ENCODE results near the gene OR2A12. TPM values are rescaled to one million over a fixed set of nuclear protein-coding genes. Genes with fewer than 3 reads are reported as not detected.

Gene OR2A12
- total RNA-seq, 3 donors from 2014 or later (not counting 1 experiment from before 2014, with no cell fraction given): not detected

DNA sequence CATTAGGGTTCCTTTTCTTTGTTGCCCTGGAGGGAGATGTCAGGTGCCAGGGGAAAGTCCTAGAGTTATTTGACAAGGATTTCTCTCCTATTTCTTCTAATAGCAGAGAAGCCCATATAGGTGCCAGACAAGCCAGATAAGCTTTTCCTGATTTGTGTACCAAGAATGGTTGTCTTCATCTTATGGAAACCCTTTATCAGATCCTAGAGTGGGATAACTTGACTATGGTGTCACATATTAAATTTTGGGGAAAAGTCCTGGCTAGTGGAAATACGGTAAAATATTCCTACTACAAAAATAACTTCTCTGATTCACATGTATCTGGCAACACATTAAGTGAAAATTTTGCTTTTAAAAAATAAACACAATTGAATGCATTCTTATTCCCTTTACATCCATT is 1.2 kb downstream of the OR2A12 start:
- intact Hi-C loops (cut with micrococcal nuclease): no loop called here
- Histone ChIP-seq H3K27me3 (ENCODE audit: control insufficient read depth, insufficient read depth, low read length) (no peaks in the 10 kb centered on the region), H3K36me3 (ENCODE audit: control insufficient read depth, insufficient read depth, low read length) (no peaks in the 10 kb centered on the region), H3K27ac (ENCODE audit: low read length) (no peak overlapping the region), H3K4me3 (ENCODE audit: low read length) (no peak overlapping the region), H3K9me3 (ENCODE audit: control insufficient read depth, insufficient read depth, low read length) (no peaks in the 10 kb centered on the region), H3K4me1 (ENCODE audit: control insufficient read depth, insufficient read depth, low read length) (no peaks in the 10 kb centered on the region)
- no peak overlapping the region for H3K27ac Mint-ChIP-seq
- H3K27me3 Mint-ChIP-seq (ENCODE audit: low read depth in 2 of 2): no peaks in the 10 kb centered on the region
- TF ChIP-seq, protein P1, sequence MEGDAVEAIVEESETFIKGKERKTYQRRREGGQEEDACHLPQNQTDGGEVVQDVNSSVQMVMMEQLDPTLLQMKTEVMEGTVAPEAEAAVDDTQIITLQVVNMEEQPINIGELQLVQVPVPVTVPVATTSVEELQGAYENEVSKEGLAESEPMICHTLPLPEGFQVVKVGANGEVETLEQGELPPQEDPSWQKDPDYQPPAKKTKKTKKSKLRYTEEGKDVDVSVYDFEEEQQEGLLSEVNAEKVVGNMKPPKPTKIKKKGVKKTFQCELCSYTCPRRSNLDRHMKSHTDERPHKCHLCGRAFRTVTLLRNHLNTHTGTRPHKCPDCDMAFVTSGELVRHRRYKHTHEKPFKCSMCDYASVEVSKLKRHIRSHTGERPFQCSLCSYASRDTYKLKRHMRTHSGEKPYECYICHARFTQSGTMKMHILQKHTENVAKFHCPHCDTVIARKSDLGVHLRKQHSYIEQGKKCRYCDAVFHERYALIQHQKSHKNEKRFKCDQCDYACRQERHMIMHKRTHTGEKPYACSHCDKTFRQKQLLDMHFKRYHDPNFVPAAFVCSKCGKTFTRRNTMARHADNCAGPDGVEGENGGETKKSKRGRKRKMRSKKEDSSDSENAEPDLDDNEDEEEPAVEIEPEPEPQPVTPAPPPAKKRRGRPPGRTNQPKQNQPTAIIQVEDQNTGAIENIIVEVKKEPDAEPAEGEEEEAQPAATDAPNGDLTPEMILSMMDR (IDR thresholded peaks at IDR 0.05): no peak
- H3K9me3 Mint-ChIP-seq: peaks cover 3 to 5% of the 10 kb centered on the region in 2 donors
- WGBS (ENCODE audit: insufficient coverage): no CpG with 5 or more reads among the region's 1 CpG
- DNase-seq (no peak), ATAC-seq (no peak)
- no peaks in the 10 kb centered on the region for H3K36me3 Mint-ChIP-seq
- H3K4me3 Mint-ChIP-seq: no peak overlapping the region
- no peaks in the 10 kb centered on the region for H3K4me1 Mint-ChIP-seq

DNA sequence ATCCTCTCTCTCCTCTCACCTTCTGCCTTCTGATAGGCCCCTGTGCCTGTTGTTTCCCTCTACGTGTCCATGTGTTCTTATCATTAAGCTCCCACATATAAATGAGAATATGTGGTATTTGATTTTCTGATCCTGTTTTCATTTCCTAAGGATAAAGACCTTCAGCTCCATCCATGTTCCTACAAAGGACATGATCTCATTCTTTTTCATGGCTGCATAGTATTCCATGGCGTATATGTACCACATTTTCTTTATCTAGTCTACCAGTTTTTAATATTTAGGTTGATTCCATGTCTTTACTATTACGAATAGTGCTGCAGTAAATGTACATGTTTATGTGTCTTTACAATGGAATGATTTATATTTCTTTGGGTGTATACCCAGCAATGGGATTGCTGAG is 4.6 kb downstream of the OR2A12 start:
- WGBS (ENCODE audit: insufficient coverage): 63% methylated on average over 1 of the region's 3 CpGs
- H3K4me1 ChIP-seq (ENCODE audit: control insufficient read depth, insufficient read depth, low read length): no peaks in the 10 kb centered on the region
- DNase-seq (no peak), ATAC-seq (no peak)
- H3K27me3 Mint-ChIP-seq (ENCODE audit: low read depth in 2 of 2): no peaks in the 10 kb centered on the region
- H3K4me1 Mint-ChIP-seq: no peaks in the 10 kb centered on the region
- no peak overlapping the region for H3K27ac ChIP-seq (ENCODE audit: low read length)
- H3K4me3 Mint-ChIP-seq: no peak overlapping the region
- no peaks in the 10 kb centered on the region for H3K36me3 Mint-ChIP-seq
- H3K9me3 ChIP-seq (ENCODE audit: control insufficient read depth, insufficient read depth, low read length): peaks cover 2% of the 10 kb centered on the region
- peaks cover 3 to 5% of the 10 kb centered on the region in 2 donors for H3K9me3 Mint-ChIP-seq
- TF ChIP-seq, protein P1 (IDR thresholded peaks at IDR 0.05): no peak
- H3K27me3 ChIP-seq (ENCODE audit: control insufficient read depth, insufficient read depth, low read length): no peaks in the 10 kb centered on the region
- H3K36me3 ChIP-seq (ENCODE audit: control insufficient read depth, insufficient read depth, low read length): no peaks in the 10 kb centered on the region
- H3K4me3 ChIP-seq (ENCODE audit: low read length): no peak overlapping the region
- intact Hi-C loops (cut with micrococcal nuclease): no loop called here
- H3K27ac Mint-ChIP-seq: no peak overlapping the region

DNA sequence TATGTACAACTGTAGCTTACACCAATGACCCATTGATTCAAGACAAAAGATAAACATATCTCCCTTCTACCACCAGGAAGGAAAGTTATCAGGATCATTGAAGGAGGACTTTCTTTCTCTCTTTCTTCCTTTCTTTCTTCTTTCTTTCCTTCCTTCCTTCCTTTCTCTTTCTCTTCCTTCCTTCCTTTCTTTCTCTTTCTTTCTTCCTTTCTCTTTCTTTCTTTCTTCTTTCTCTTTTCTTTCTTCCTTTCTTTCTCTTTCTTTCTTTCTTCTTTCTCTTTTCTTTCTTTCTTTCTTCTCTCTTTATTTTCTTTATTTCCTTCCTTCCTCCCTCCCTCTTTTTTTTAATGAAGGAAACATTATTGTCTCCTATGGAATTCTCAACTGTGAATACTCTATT is 12.7 kb downstream of the OR2A12 start:
- intact Hi-C loops (cut with micrococcal nuclease): no loop called here
- no peak for DNase-seq
- Mint-ChIP-seq H3K36me3 (no peaks in the 10 kb centered on the region), H3K9me3 (peaks cover 0 to 4% of the 10 kb centered on the region in 2 donors), H3K4me1 (no peaks in the 10 kb centered on the region), H3K27me3 (ENCODE audit: low read depth in 2 of 2) (peaks cover 0 to 3% of the 10 kb centered on the region in 2 donors), H3K4me3 (no peak overlapping the region), H3K27ac (no peak overlapping the region)
- Histone ChIP-seq H3K36me3 (ENCODE audit: control insufficient read depth, insufficient read depth, low read length) (no peaks in the 10 kb centered on the region), H3K27ac (ENCODE audit: low read length) (no peak overlapping the region), H3K4me3 (ENCODE audit: low read length) (no peak overlapping the region), H3K9me3 (ENCODE audit: control insufficient read depth, insufficient read depth, low read length) (peaks cover 2% of the 10 kb centered on the region), H3K4me1 (ENCODE audit: control insufficient read depth, insufficient read depth, low read length) (no peaks in the 10 kb centered on the region), H3K27me3 (ENCODE audit: control insufficient read depth, insufficient read depth, low read length) (no peaks in the 10 kb centered on the region)
- TF ChIP-seq, protein P1 (IDR thresholded peaks at IDR 0.05): no peak
- ATAC-seq: no peak

DNA sequence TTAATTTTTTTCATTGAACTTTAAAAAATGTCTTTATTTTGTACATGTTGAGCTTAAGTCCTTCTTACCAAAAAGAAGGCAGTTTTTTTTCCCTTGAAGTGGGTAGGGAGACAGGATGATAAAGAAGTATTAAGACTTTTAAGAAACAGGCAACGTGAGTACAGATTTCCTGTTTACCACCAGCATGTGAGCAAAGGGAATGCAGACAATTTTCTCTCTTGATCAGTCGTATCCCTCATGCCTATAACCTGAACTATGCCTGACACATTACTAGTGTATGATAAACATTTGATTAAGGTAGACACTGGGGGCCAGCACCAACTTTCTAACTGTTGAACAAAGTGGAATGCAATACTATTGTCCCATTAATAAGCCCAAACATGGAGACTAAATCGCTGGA is 14.5 kb downstream of the OR2A12 start:
- no peaks in the 10 kb centered on the region for H3K4me1 Mint-ChIP-seq
- ATAC-seq (no peak), DNase-seq (no peak)
- peaks cover 0 to 3% of the 10 kb centered on the region in 2 donors for H3K27me3 Mint-ChIP-seq (ENCODE audit: low read depth in 2 of 2)
- H3K27ac Mint-ChIP-seq: no peak overlapping the region
- no peaks in the 10 kb centered on the region for H3K36me3 Mint-ChIP-seq
- H3K4me3 Mint-ChIP-seq: no peak overlapping the region
- 60% methylated on average over 2 of the region's 3 CpGs for WGBS (ENCODE audit: insufficient coverage)
- Histone ChIP-seq H3K27ac (ENCODE audit: low read length) (no peak overlapping the region), H3K4me1 (ENCODE audit: control insufficient read depth, insufficient read depth, low read length) (no peaks in the 10 kb centered on the region), H3K4me3 (ENCODE audit: low read length) (no peak overlapping the region), H3K9me3 (ENCODE audit: control insufficient read depth, insufficient read depth, low read length) (no peaks in the 10 kb centered on the region), H3K36me3 (ENCODE audit: control insufficient read depth, insufficient read depth, low read length) (no peaks in the 10 kb centered on the region), H3K27me3 (ENCODE audit: control insufficient read depth, insufficient read depth, low read length) (no peaks in the 10 kb centered on the region)
- TF ChIP-seq, protein P1 (IDR thresholded peaks at IDR 0.05): no peak
- intact Hi-C loops (cut with micrococcal nuclease): no loop called here
- H3K9me3 Mint-ChIP-seq: peaks cover 0 to 4% of the 10 kb centered on the region in 2 donors
